SK-N-MC (cell line): Measurements from ENCODE around the gene HBEGF.

Experiments
- DNase-seq: peaks from one replicate; pipeline ENCODE4 v3.0.0-alpha.2; 2011; ENCODE audit warnings: low read depth, low spot score
- H3K27ac ChIP-seq: fragments of 200-600 bp; sonication (generic); 2 replicates; pipeline ENCODE4 v1.5.1; 2016; ENCODE audit warnings: mixed run types
- H3K36me3 ChIP-seq: fragments of 200-600 bp; sonication (generic); 2 replicates; pipeline ENCODE4 v1.6.1; 2017; ENCODE audit warnings: antibody characterized with exemption, low read length, mixed read lengths; ENCODE audit not compliant: insufficient read depth
- H3K4me3 ChIP-seq: fragments of 200-600 bp; sonication (generic); 2 replicates; pipeline ENCODE4 v1.5.1; 2016
- H3K9ac ChIP-seq: fragments of 200-600 bp; sonication (generic); 2 replicates; pipeline ENCODE4 v1.8.0; 2017; ENCODE audit warnings: mixed run types, mixed read lengths; ENCODE audit not compliant: insufficient read length
- H3K9me3 ChIP-seq: fragments of 200-600 bp; sonication (generic); 2 replicates; pipeline ENCODE4 v1.6.1; 2017; ENCODE audit warnings: low read depth, mild to moderate bottlenecking, antibody characterized with exemption, low read length, moderate library complexity, mixed read lengths
- EZH2 ChIP-seq: fragments of 200-600 bp; sonication (generic); IDR thresholded peaks from one replicate; pipeline ENCODE4 v1.6.1; 2017; ENCODE audit warnings: antibody characterized with exemption
- FOXP2 ChIP-seq: optimal IDR thresholded peaks from 2 replicates; pipeline ENCODE3; 2011; ENCODE audit warnings: mild to moderate bottlenecking, moderate library complexity; ENCODE audit not compliant: insufficient read depth; ENCODE audit errors: extremely low read length, control extremely low read depth
- POLR2AphosphoS5 ChIP-seq: IDR thresholded peaks from 2 replicates; pipeline ENCODE4 v1.6.1; 2012; ENCODE audit warnings: mild to moderate bottlenecking, low read depth, low read length, borderline replicate concordance

Gene HBEGF

DNA sequence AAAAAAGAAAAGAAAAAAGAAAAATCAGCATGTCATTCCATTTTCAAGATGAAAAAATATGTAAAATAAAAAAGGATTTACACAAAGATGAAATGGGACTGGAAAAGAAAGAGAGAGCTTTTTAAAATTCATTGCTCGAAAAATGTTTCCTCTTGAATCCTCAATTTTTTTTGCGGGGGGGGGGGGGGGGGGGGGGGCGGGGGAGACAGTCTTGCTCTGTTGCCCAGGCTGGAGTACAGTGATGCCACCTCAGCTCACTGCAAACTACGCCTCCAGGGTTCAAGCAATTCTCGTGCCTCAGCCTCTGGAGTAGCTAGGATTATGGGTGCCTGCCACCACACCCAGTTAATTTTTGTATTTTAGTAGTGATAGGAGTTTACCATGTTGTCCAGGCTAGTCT lies 60.0 kb downstream of the HBEGF start:
- no peak for TF ChIP-seq POLR2AphosphoS5
- no peak for TF ChIP-seq EZH2
- TF ChIP-seq FOXP2, result no peak
- H3K4me3 ChIP-seq, result no peak overlapping the region
- H3K36me3 ChIP-seq, result no peaks in the 10 kb centered on the region
- no peak overlapping the region for H3K27ac ChIP-seq
- DNase-seq, result no peak
- H3K9me3 ChIP-seq, result no peaks in the 10 kb centered on the region
- no peak overlapping the region for H3K9ac ChIP-seq

- H3K9ac ChIP-seq, result no peak overlapping the region
- no peaks in the 10 kb centered on the region for H3K9me3 ChIP-seq
- H3K36me3 ChIP-seq, result peaks cover 5% of the 10 kb centered on the region
- peak overlapping the region; percentile 2; the same call in 1 of the 2 replicates for H3K27ac ChIP-seq
- DNase-seq, result no peak
- H3K4me3 ChIP-seq, result no peak overlapping the region
- TF ChIP-seq POLR2AphosphoS5, result no peak
Measured at GRCh38 chr5:140284013-140284412, 62.4 kb downstream of the HBEGF start.
